ELR (cell line): ENCODE results near the gene DTWD2.
"Not testable (repeated sequence)": the region's sequence is repeated elsewhere in the genome, so short reads cannot be mapped to it uniquely, and the experiment has no call there.

ENCODE experiments used
- DNase-seq: peaks from one replicate; pipeline ENCODE4 v3.0.0-alpha.2; 2015; ENCODE audit warnings: low read depth

The DTWD2 gene

DNA sequence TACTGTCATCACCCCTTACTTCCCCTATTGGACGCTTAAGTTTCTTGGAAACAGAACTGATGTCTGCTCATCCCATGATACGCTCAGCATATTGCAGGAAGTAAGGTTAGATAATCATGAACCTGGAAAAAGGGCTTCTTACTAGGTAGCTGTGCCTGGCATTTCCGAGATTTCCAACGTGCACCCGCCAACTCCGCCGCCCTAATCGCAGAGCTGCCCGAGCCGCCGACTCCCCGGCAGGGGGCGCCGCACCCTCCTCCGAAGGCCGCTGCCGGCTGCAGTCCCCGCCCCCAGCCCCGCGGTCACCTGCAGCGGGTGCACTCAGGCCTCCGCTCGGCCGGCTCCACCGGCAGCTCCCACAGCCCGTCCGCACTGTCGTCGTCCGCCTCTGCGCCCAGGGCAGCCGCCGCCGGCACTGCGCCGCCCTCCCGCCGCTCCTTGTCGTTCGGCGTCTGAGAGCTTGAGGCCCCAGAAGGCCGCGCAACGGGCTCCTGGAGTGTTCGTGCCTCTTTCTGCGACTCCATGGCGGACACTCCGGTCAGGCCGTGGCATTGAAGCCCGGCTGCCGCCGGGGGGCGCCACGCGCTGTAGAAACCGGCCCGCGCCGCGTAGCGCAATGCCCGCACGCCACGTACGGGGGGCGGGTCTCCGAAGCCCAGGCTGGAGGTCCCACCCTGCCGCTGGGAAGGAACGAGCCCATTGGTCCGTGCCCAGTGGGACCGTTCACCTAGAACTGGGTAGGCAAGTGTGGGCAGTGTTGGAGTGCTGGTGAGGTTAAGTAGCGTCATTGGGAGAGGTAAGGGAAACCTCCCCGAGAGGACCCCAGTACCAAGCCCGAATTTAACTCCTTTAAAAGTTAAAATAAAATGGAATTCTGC, at the start of gene DTWD2:
Gene DTWD2, minus strand, starts transcription at position 560 of the 878 bp plus-strand sequence. Its CDS starts 36 bp downstream, at position 524.
- DNase-seq, result peak; percentile 94

GRCh38 chr5:119037496-119038215, 49.3 kb upstream of the DTWD2 start:
- DNase-seq, result no peak

DNA sequence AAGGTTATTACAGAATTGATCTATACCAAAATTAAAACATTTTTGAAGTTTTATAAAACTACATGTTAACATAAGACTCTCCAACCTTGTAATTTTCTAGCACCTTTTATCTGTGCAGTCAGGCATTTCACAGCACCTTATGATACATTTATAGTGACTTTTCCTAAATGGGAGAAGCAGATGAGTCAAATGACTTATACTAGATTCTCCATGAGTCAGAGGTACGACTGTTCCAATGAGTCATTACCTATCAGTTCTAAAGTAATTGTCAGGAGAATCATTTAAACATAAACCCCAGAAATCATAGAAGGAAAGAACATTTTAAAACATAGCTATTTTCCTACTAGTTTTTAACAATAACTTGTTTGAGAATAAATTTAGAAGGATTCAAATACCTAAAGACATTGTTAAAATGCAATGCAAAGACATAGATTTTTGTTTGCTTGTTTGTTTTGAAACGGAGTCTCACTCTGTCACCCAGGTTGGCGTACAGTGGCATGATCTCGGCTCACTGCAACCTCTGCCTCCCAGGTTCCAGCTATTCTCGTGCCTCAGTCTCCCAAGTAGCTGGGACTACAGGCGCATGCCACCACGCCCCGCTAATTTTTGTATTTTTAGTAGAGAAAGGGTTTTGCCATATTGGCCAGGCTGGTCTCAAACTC, 47.9 kb upstream of the DTWD2 start:
- DNase-seq, result peak; percentile 93

GRCh38 chr5:119033135-119033534, 44.8 kb upstream of the DTWD2 start:
- DNase-seq, result no peak

DNA sequence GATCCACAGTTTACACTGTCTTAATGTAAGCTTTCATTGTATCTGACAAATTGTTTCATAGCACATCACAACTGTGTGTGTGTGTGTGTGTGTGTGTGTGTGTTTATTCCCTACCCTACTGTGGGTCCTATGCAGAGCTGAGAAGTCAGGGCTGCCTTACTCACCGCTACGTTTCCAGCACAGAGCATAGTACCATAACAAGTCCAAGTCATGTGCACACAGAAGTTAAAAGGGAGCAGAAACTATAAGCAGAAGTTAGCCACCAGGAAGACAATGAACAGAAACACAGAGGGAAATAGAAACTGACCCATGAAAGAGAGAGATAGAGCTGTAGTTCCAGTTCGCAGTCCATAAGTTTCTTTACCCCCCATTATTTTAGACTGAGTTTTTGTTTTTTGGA, 44.3 kb upstream of the DTWD2 start:
- no peak for DNase-seq

GRCh38 chr5:119031905-119032304, 43.6 kb upstream of the DTWD2 start:
- peak; percentile 32 for DNase-seq

GRCh38 chr5:119031011-119031886, 42.9 kb upstream of the DTWD2 start:
- no peak for DNase-seq

DNA sequence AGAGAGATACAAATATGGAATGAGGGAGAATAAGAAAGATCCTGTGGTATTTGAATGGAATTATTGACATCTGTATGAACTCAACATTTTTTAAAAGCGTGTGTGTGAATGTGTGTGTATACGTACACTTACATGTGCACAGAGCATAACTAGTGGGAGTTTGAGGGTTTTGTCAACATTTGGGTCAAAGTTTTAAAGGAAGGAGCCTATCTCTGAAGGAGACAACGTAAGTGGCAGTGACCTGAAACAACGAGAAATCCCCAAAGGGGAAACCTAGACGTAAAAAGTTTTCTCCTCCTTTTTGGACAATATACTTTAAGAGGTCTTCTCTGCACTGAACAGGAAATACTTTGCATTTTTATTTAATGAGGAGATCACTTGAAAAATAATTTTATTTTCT, 40.2 kb upstream of the DTWD2 start:
- DNase-seq, result no peak

DNA sequence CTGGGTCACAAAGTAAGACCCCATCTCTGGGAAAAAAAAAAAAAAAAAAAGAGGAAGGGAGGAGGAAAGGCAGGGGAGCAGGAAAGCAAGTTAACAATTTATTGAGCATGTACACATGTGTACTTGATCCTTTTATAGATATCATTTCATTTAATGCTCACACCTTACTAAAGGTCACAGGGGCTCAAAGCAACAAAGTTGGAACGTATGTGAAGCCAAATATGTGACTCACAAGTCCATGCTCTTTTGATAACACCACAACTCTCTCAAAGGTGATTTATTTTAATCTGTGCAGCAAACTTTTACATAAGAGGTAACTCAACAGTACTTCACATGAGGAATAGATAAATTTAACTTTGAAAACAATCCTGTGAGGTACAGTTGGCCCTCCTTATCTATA, 34.4 kb upstream of the DTWD2 start:
- no peak for DNase-seq

- peak; percentile 57 for DNase-seq
Observed at GRCh38 chr5:119022017-119022745, 33.8 kb upstream of the DTWD2 start.

- DNase-seq, result no peak
Observed at GRCh38 chr5:119021149-119021732, 32.9 kb upstream of the DTWD2 start.

DNA sequence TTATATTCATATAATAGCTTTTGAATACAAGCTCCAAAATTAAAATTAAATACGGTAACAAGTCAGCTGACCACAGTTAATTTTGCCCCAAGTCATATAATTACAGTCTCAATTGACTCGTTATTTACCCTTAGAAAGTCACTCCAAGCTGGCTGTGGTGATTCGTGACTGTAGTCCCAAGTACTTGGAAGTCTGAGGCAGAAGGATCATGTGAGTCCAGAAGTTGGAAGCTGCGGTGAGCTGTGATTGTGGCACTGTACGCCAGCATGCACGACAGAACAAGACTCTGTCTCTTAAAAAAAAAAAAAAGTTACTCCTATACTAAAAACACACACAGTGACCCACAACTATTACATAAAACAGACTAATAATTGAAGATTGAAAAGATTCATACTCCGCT, 31.6 kb upstream of the DTWD2 start:
- DNase-seq, result no peak

DNA sequence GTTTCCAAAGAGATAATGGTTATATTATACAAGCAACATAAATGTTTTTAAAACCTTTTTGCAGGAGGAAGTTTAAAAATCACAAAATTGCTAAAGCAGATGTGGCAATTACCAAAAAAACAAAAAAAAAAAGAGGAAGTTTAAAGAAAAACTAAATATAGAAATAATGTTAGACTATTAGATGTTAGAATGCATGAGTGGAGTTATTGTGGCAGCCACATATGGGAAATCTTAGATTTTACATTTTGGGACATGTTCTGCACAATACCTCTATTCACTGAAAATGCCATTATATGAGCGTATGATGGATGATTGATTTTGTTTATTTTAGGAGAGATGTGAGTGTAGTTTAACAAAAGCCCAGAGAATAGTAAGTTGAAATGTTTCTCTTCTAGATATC, 31.2 kb upstream of the DTWD2 start:
- no peak for DNase-seq

DNA sequence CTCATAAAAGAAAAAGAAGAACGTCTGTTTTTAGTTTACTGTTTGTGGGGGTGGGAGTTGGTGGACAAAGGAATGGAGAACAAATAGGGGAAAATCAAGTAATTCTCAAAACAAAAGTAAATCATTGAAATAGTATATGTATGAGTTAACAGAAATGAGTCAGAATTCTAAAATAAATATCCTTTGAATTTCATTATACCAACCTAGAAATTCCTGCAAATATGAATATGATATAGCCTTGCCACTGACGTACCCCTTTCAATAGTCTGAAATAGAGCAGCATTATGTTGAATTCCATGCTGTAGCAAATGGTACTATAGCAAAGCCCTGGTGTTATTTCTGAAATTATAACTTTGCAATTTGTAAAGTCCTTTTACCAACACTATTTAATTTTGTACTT, 29.6 kb upstream of the DTWD2 start:
- DNase-seq, result peak; percentile 50

DNA sequence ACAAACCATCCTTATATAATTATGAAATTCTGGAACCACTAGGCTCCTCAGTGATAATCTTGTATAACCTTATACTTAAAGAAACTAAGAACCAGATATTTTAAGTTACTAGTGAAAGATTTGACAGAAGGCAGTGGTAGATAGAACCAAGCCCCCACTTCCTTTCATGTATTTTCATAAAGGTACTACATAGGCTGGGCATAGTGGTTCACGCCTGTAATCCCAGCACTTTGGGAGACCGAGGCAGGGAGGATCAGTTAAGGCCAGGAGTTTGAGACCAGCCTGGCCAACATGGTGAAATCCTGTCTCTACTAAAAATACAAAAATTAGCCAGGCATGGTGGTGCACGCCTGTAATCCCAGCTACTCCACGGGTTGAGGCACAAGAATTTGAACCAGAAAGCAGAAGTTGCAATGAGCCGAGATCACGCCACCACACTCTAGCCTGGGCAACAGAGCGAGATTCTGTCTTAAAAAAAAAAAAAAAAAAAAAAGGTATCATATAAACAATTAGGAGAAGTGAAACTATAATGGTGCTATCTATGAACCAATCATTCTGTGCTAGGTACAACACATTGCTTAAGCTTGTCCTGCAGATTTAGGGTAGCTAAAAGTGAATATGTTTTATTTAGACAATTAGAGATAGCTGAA, 27.9 kb upstream of the DTWD2 start:
- no peak for DNase-seq

DNA sequence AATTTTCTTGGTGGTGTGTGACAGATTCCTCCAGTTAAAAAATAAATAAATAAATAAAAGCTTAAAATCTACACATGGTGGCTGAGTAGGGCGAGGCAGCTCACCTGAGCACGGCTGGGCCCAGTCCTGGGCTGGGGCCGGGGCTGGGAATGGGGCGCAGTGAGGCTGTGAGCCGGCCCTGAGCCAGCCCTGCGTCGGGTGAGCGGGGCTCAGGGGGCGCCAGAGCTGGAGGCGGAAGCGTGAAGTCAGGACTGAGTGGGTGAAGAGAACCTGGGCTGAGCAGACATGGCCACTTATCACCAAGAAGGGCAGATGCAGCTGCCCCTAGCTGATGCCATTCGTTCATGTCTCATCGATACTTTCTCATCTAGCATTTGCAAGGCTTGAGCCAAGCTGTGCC, 22.8 kb upstream of the DTWD2 start:
- no peak for DNase-seq

DNA sequence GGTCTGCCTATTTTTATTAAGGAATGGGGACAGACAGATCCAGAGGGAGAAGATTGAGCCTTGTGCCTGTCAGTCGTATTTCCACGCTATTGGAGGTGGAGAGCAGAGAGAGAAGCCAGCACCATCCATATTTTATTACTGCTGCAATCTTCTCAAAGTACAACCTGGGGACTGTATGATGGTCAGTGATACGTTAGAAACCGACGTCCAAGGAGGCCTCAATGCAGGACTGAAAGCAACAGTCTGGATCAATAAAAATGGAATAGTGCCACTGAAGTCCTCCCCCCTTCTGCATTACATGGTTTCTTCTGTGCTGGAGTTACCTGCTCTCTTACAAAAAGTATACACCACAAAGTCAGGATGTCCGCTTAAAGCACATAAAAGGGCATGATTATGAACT, 21.9 kb upstream of the DTWD2 start:
- DNase-seq, result no peak

DNA sequence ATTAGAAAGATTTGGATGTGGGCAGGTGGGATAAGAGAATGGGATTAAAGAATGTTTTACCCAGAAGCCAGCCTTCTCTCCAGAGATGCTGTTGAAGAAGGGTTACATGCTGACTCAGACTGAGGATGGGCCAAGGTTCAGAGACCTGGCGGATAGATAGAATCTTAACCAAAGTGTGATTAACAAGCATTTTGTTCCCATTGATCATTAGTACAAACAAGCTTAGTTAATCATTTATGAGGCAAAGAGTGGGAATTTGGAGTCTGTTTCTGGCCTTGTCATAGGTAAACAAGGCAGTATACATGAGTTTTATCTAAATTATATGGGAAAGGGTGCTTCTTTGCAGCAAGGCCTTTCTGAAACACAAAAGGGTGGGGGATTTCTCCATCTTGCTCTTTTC, 20.8 kb upstream of the DTWD2 start:
- DNase-seq, result no peak

- no peak for DNase-seq
Observed at GRCh38 chr5:118999696-119000095, 11.3 kb upstream of the DTWD2 start.

DNA sequence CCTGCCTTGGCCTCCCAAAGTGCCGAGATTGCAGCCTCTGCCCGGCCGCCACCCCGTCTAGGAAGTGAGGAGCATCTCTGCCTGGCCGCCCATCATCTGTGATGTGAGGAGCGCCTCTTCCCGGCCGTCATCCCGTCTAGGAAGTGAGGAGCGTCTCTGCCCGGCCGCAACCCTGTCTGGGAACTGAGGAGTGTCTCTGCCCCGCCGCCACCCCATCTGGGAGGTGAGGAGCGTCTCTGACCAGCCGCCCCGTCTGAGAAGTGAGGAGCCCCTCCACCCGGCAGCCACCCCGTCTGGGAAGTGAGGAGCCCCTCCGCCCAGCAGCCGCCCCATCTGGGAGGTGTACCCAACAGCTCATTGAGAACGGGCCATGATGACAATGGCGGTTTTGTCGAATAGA, 10.5 kb upstream of the DTWD2 start:
- not testable (repeated sequence) for DNase-seq
